ENCODE data around the gene SAMD10.
"Not testable (repeated sequence)": the region's sequence is repeated elsewhere in the genome, so short reads cannot be mapped to it uniquely, and the experiment has no call there.

SAMD10 gene

GRCh38 chr20:63966172-63966943 lies 13.1 kb downstream of the SAMD10 start:
- no peak overlapping the region for H3K27ac ChIP-seq

GRCh38 chr20:63964412-63964811 lies 15.0 kb downstream of the SAMD10 start:
- TF ChIP-seq ZFX (IDR thresholded peaks at IDR 0.05) (no peak), CTCF (conservative IDR thresholded peaks at IDR 0.05) (no peak)
- H3K27ac ChIP-seq, result no peak overlapping the region

More at GRCh38 chr20:63966172-63966943, 13.1 kb downstream of the SAMD10 start:
- TF ChIP-seq CTCF (conservative IDR thresholded peaks at IDR 0.05), result no peak
- TF ChIP-seq ZFX (IDR thresholded peaks at IDR 0.05), result no peak

GRCh38 chr20:63963784-63964301 lies 15.6 kb downstream of the SAMD10 start:
- TF ChIP-seq ZFX (IDR thresholded peaks at IDR 0.05), result no peak
- no peak for TF ChIP-seq CTCF (conservative IDR thresholded peaks at IDR 0.05)

GRCh38 chr20:63963348-63963741 lies 16.1 kb downstream of the SAMD10 start:
- H3K27ac ChIP-seq, result no peak overlapping the region

More at GRCh38 chr20:63963784-63964301, 15.6 kb downstream of the SAMD10 start:
- H3K27ac ChIP-seq, result no peak overlapping the region

GRCh38 chr20:63962426-63963347 lies 16.8 kb downstream of the SAMD10 start:
- TF ChIP-seq CTCF (conservative IDR thresholded peaks at IDR 0.05), result no peak
- no peak for TF ChIP-seq ZFX (IDR thresholded peaks at IDR 0.05)

More at GRCh38 chr20:63963348-63963741, 16.1 kb downstream of the SAMD10 start:
- no peak for TF ChIP-seq ZFX (IDR thresholded peaks at IDR 0.05)
- no peak for TF ChIP-seq CTCF (conservative IDR thresholded peaks at IDR 0.05)

GRCh38 chr20:63961664-63962425 lies 17.6 kb downstream of the SAMD10 start:
- H3K27ac ChIP-seq, result no peak overlapping the region
- no peak for TF ChIP-seq CTCF (conservative IDR thresholded peaks at IDR 0.05)
- no peak for TF ChIP-seq ZFX (IDR thresholded peaks at IDR 0.05)

More at GRCh38 chr20:63962426-63963347, 16.8 kb downstream of the SAMD10 start:
- H3K27ac ChIP-seq, result no peak overlapping the region

- not testable (repeated sequence) for H3K27ac ChIP-seq
Measured at GRCh38 chr20:63960654-63961621, 18.5 kb downstream of the SAMD10 start.
